HepG2 (cell line): Measurements from ENCODE around the gene HS3ST3B1. TPM values are rescaled to one million over a fixed set of nuclear protein-coding genes. Genes with fewer than 3 reads are reported as not detected.
A peak's percentile ranks its signal among the peaks of the same experiment; 100 is the strongest.

Experiments used
- ELF3 ChIP-seq: IDR thresholded peaks from 2 replicates; pipeline ENCODE4 v1.6.1; 2016; ENCODE audit warnings: missing genetic modification reagents, missing compliant biosample characterization
- FOXK2 ChIP-seq: fragments of 450-650 bp; IDR thresholded peaks from 2 replicates; pipeline ENCODE4 v1.6.1; 2016
- PHF8 ChIP-seq: sonication (generic); formaldehyde crosslinking; IDR thresholded peaks from 2 replicates; pipeline ENCODE4 v1.5.0; 2020; ENCODE audit warnings: missing genetic modification reagents
- TBX2 ChIP-seq: sonication (generic); formaldehyde crosslinking; IDR thresholded peaks from 2 replicates; pipeline ENCODE4 v1.5.0; 2020; ENCODE audit warnings: missing genetic modification reagents, mild to moderate bottlenecking, borderline replicate concordance
- TSC22D2 ChIP-seq: sonication (generic); formaldehyde crosslinking; IDR thresholded peaks from 2 replicates; pipeline ENCODE4 v1.5.1; 2020; ENCODE audit warnings: missing genetic modification reagents, mild to moderate bottlenecking, borderline replicate concordance
- ZNF446 ChIP-seq: sonication (generic); formaldehyde crosslinking; IDR thresholded peaks from 2 replicates; pipeline ENCODE4 v1.5.0; 2020; ENCODE audit warnings: mild to moderate bottlenecking, missing genetic modification reagents
- ZNF790 ChIP-seq: sonication (generic); formaldehyde crosslinking; IDR thresholded peaks from 2 replicates; pipeline ENCODE4 v1.8.0; 2022; ENCODE audit warnings: missing genetic modification reagents, mild to moderate bottlenecking, borderline replicate concordance
- polyA plus RNA-seq, 8 experiments: library from polyadenylated mRNA; depleted of rRNA in 3 of 8; stranded (reverse) in 7 of 8; unstranded in 1 of 8; fragments of >200 nt; fragmentation: Illumina TruSeq in 4 of 8; extraction: Trizol in 4 of 8; gene quantifications; 2 replicates each; pipeline versions ENCODE4 v1.2.1 to v1.2.3, GENCODE V29; 2011 to 2016; ENCODE audit warnings: low read depth in 4 of 8, missing spikeins in 1 of 8, mixed read lengths in 1 of 8; ENCODE audit not compliant: insufficient read depth in 1 of 8
- total RNA-seq, 5 experiments: library from RNA; depleted of rRNA; stranded (reverse); fragments of >200 nt; fragmentation: Illumina TruSeq; extraction: Trizol; gene quantifications; 2 replicates each; pipeline ENCODE4 v1.2.3, GENCODE V29; 2016; ENCODE audit warnings: low read depth in 1 of 5
- TF ChIP-seq, protein P1 (sequence below): sonication (generic); formaldehyde crosslinking; IDR thresholded peaks from 2 replicates; pipeline ENCODE4 v1.5.0; 2020; ENCODE audit warnings: mild to moderate bottlenecking, missing genetic modification reagents, borderline replicate concordance
- TF ChIP-seq, protein P2 (sequence below): sonication (generic); formaldehyde crosslinking; conservative IDR thresholded peaks from 2 replicates; pipeline ENCODE4 v1.5.0; 2020; ENCODE audit warnings: missing genetic modification reagents
- TF ChIP-seq, protein P3 (sequence below): IDR thresholded peaks from 2 replicates; pipeline ENCODE4 v1.6.1; 2016; ENCODE audit warnings: missing genetic modification reagents, missing compliant biosample characterization
- TF ChIP-seq, protein P4 (sequence below): sonication (generic); formaldehyde crosslinking; conservative IDR thresholded peaks from 2 replicates; pipeline ENCODE4 v1.4.0; 2020; ENCODE audit warnings: missing genetic modification reagents

Gene HS3ST3B1
- total and polyA plus RNA-seq, 2 of the 13 experiments (the other 11 are each of a cell fraction or from before 2014, with no cell fraction given), result 15.7 to 39.5 TPM

DNA sequence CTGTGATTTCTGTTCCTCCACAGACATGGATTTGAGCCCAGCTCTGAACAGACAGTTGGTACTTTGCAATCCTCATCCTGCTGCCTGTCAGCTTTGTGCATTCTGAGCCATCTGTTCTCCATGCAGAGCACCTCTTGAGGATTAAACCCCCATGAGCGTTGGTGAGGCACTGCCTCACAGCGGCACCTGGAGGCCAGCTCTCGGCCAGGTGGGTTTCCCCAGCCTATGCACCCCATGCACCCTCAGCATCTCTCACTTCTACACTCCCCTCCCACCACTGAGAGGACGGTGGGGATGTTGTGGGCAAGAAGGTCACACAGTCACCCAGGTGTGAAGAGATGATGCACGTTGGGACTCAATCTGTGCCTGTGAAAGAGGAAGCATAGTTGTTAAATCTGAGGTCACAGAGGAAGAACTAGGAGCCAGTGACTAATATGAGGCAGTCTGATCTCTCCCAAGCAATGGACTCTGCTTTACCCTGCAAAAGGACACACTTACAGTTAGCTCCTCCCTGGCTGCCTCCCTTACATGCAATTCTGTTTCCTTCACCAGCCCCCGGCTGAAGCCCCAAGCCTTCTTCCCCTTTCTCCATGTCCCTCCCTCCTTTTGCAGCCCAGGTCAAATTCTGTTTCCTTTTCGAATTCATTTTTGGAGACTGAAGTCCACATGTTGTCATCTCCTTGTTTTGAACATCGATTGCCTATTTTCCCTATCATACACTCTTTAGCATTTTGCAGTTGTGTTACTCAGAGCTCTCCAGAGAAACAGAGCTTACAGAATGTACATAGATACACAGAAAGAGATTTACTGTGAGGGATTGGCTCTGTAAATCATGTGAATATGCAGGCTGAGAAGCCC lies 58.5 kb downstream of the HS3ST3B1 start (continued):
- TF ChIP-seq, protein P1, sequence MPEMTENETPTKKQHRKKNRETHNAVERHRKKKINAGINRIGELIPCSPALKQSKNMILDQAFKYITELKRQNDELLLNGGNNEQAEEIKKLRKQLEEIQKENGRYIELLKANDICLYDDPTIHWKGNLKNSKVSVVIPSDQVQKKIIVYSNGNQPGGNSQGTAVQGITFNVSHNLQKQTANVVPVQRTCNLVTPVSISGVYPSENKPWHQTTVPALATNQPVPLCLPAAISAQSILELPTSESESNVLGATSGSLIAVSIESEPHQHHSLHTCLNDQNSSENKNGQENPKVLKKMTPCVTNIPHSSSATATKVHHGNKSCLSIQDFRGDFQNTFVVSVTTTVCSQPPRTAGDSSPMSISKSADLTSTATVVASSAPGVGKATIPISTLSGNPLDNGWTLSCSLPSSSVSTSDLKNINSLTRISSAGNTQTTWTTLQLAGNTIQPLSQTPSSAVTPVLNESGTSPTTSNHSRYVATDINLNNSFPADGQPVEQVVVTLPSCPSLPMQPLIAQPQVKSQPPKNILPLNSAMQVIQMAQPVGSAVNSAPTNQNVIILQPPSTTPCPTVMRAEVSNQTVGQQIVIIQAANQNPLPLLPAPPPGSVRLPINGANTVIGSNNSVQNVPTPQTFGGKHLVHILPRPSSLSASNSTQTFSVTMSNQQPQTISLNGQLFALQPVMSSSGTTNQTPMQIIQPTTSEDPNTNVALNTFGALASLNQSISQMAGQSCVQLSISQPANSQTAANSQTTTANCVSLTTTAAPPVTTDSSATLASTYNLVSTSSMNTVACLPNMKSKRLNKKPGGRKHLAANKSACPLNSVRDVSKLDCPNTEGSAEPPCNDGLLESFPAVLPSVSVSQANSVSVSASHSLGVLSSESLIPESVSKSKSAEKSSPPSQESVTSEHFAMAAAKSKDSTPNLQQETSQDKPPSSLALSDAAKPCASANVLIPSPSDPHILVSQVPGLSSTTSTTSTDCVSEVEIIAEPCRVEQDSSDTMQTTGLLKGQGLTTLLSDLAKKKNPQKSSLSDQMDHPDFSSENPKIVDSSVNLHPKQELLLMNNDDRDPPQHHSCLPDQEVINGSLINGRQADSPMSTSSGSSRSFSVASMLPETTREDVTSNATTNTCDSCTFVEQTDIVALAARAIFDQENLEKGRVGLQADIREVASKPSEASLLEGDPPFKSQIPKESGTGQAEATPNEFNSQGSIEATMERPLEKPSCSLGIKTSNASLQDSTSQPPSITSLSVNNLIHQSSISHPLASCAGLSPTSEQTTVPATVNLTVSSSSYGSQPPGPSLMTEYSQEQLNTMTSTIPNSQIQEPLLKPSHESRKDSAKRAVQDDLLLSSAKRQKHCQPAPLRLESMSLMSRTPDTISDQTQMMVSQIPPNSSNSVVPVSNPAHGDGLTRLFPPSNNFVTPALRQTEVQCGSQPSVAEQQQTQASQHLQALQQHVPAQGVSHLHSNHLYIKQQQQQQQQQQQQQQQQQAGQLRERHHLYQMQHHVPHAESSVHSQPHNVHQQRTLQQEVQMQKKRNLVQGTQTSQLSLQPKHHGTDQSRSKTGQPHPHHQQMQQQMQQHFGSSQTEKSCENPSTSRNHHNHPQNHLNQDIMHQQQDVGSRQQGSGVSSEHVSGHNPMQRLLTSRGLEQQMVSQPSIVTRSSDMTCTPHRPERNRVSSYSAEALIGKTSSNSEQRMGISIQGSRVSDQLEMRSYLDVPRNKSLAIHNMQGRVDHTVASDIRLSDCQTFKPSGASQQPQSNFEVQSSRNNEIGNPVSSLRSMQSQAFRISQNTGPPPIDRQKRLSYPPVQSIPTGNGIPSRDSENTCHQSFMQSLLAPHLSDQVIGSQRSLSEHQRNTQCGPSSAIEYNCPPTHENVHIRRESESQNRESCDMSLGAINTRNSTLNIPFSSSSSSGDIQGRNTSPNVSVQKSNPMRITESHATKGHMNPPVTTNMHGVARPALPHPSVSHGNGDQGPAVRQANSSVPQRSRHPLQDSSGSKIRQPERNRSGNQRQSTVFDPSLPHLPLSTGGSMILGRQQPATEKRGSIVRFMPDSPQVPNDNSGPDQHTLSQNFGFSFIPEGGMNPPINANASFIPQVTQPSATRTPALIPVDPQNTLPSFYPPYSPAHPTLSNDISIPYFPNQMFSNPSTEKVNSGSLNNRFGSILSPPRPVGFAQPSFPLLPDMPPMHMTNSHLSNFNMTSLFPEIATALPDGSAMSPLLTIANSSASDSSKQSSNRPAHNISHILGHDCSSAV, result no peak
- TF ChIP-seq FOXK2 (peak; percentile 67), ELF3 (CRISPR knock-in tag) (peak; percentile 16; the same call in 1 of the 2 replicates), ZNF790 (no peak), PHF8 (CRISPR knock-in tag) (no peak), ZNF446 (CRISPR knock-in tag) (no peak), TSC22D2 (CRISPR knock-in tag) (no peak), TBX2 (CRISPR knock-in tag) (0 out of 2 replicates have a peak, but pooled peaks have one; percentile 38)
- TF ChIP-seq, protein P2, sequence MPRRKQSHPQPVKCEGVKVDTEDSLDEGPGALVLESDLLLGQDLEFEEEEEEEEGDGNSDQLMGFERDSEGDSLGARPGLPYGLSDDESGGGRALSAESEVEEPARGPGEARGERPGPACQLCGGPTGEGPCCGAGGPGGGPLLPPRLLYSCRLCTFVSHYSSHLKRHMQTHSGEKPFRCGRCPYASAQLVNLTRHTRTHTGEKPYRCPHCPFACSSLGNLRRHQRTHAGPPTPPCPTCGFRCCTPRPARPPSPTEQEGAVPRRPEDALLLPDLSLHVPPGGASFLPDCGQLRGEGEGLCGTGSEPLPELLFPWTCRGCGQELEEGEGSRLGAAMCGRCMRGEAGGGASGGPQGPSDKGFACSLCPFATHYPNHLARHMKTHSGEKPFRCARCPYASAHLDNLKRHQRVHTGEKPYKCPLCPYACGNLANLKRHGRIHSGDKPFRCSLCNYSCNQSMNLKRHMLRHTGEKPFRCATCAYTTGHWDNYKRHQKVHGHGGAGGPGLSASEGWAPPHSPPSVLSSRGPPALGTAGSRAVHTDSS (CRISPR knock-in tag), result no peak
- TF ChIP-seq, protein P3, sequence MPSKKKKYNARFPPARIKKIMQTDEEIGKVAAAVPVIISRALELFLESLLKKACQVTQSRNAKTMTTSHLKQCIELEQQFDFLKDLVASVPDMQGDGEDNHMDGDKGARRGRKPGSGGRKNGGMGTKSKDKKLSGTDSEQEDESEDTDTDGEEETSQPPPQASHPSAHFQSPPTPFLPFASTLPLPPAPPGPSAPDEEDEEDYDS (CRISPR knock-in tag), result no peak
- TF ChIP-seq, protein P4, sequence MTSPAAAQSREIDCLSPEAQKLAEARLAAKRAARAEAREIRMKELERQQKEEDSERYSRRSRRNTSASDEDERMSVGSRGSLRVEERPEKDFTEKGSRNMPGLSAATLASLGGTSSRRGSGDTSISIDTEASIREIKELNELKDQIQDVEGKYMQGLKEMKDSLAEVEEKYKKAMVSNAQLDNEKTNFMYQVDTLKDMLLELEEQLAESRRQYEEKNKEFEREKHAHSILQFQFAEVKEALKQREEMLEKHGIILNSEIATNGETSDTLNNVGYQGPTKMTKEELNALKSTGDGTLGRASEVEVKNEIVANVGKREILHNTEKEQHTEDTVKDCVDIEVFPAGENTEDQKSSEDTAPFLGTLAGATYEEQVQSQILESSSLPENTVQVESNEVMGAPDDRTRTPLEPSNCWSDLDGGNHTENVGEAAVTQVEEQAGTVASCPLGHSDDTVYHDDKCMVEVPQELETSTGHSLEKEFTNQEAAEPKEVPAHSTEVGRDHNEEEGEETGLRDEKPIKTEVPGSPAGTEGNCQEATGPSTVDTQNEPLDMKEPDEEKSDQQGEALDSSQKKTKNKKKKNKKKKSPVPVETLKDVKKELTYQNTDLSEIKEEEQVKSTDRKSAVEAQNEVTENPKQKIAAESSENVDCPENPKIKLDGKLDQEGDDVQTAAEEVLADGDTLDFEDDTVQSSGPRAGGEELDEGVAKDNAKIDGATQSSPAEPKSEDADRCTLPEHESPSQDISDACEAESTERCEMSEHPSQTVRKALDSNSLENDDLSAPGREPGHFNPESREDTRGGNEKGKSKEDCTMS (CRISPR knock-in tag), result no peak
